ENCODE results near the gene PXYLP1.

The PXYLP1 gene

GRCh38 chr3:141249041-141249440, 17.4 kb downstream of the PXYLP1 start:
- H3K27me3 ChIP-seq (ENCODE audit: insufficient read depth, poor library complexity, severe bottlenecking) = no peaks in the 10 kb centered on the region
- TF ChIP-seq GABPA (IDR thresholded peaks at IDR 0.05; ENCODE audit: low read depth) = no peak
- TF ChIP-seq SPI1 (IDR thresholded peaks at IDR 0.05; ENCODE audit: borderline replicate concordance, low read depth) = no peak
- TF ChIP-seq, protein P1, sequence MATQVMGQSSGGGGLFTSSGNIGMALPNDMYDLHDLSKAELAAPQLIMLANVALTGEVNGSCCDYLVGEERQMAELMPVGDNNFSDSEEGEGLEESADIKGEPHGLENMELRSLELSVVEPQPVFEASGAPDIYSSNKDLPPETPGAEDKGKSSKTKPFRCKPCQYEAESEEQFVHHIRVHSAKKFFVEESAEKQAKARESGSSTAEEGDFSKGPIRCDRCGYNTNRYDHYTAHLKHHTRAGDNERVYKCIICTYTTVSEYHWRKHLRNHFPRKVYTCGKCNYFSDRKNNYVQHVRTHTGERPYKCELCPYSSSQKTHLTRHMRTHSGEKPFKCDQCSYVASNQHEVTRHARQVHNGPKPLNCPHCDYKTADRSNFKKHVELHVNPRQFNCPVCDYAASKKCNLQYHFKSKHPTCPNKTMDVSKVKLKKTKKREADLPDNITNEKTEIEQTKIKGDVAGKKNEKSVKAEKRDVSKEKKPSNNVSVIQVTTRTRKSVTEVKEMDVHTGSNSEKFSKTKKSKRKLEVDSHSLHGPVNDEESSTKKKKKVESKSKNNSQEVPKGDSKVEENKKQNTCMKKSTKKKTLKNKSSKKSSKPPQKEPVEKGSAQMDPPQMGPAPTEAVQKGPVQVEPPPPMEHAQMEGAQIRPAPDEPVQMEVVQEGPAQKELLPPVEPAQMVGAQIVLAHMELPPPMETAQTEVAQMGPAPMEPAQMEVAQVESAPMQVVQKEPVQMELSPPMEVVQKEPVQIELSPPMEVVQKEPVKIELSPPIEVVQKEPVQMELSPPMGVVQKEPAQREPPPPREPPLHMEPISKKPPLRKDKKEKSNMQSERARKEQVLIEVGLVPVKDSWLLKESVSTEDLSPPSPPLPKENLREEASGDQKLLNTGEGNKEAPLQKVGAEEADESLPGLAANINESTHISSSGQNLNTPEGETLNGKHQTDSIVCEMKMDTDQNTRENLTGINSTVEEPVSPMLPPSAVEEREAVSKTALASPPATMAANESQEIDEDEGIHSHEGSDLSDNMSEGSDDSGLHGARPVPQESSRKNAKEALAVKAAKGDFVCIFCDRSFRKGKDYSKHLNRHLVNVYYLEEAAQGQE (IDR thresholded peaks at IDR 0.05; ENCODE audit: insufficient replicate concordance, low read depth) = no peak
- no peak for TF ChIP-seq POLR2AphosphoS5 (IDR thresholded peaks at IDR 0.05; ENCODE audit: low read depth)
- TF ChIP-seq CTCF (IDR thresholded peaks at IDR 0.05; ENCODE audit: insufficient read depth, low read length) = no peak
- no peak overlapping the region for H3K4me3 ChIP-seq (replicated peaks; ENCODE audit: insufficient read depth, low read length)
- no peak overlapping the region for H3K27ac ChIP-seq (replicated peaks)
- DNase-seq (ENCODE audit: low read depth in 1 of 2, low spot score in 1 of 2) = no peak

- H3K27ac ChIP-seq (replicated peaks) = no peak overlapping the region
- H3K4me3 ChIP-seq (replicated peaks; ENCODE audit: insufficient read depth, low read length) = no peak overlapping the region
- H3K27me3 ChIP-seq (ENCODE audit: insufficient read depth, poor library complexity, severe bottlenecking) = no peaks in the 10 kb centered on the region
- DNase-seq (ENCODE audit: low read depth in 1 of 2, low spot score in 1 of 2) = no peak
- TF ChIP-seq POLR2AphosphoS5 (IDR thresholded peaks at IDR 0.05; ENCODE audit: low read depth) = no peak
- TF ChIP-seq, protein P1 (IDR thresholded peaks at IDR 0.05; ENCODE audit: insufficient replicate concordance, low read depth) = no peak
- no peak for TF ChIP-seq SPI1 (IDR thresholded peaks at IDR 0.05; ENCODE audit: borderline replicate concordance, low read depth)
- no peak for TF ChIP-seq CTCF (IDR thresholded peaks at IDR 0.05; ENCODE audit: insufficient read depth, low read length)
- TF ChIP-seq GABPA (IDR thresholded peaks at IDR 0.05; ENCODE audit: low read depth) = no peak
Measured at GRCh38 chr3:141250342-141250741, 18.7 kb downstream of the PXYLP1 start.

DNA sequence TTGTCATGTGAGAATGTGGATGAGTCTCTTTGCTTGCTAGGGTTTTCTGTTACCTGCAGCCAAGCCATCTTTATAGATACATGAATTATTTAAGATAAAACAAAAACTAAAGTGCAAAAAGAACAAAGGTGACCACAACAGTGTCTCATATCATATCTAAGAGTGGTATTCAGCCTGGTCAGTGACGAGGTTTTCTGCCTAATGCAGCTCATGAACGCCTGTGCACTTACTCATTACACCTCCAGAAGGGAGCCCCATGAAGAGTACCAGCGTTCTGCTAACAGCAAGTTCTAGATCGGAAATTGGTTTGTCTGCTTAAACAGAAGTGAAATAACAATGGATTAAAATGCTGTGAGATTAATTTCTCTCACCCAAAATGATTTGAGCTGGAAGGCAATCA, 19.2 kb downstream of the PXYLP1 start:
- H3K4me3 ChIP-seq (replicated peaks; ENCODE audit: insufficient read depth, low read length) = no peak overlapping the region
- no peak for DNase-seq (ENCODE audit: low read depth in 1 of 2, low spot score in 1 of 2)
- no peak for TF ChIP-seq GABPA (IDR thresholded peaks at IDR 0.05; ENCODE audit: low read depth)
- TF ChIP-seq, protein P1 (IDR thresholded peaks at IDR 0.05; ENCODE audit: insufficient replicate concordance, low read depth) = no peak
- no peak overlapping the region for H3K27ac ChIP-seq (replicated peaks)
- no peaks in the 10 kb centered on the region for H3K27me3 ChIP-seq (ENCODE audit: insufficient read depth, poor library complexity, severe bottlenecking)

GRCh38 chr3:141253326-141253725, 21.7 kb downstream of the PXYLP1 start:
- H3K27me3 ChIP-seq (ENCODE audit: insufficient read depth, poor library complexity, severe bottlenecking) = no peaks in the 10 kb centered on the region
- no peak overlapping the region for H3K4me3 ChIP-seq (replicated peaks; ENCODE audit: insufficient read depth, low read length)
- DNase-seq (ENCODE audit: low read depth in 1 of 2, low spot score in 1 of 2) = no peak
- no peak for TF ChIP-seq POLR2AphosphoS5 (IDR thresholded peaks at IDR 0.05; ENCODE audit: low read depth)
- no peak for TF ChIP-seq CTCF (IDR thresholded peaks at IDR 0.05; ENCODE audit: insufficient read depth, low read length)
- no peak for TF ChIP-seq SPI1 (IDR thresholded peaks at IDR 0.05; ENCODE audit: borderline replicate concordance, low read depth)
- no peak for TF ChIP-seq GABPA (IDR thresholded peaks at IDR 0.05; ENCODE audit: low read depth)
- H3K27ac ChIP-seq (replicated peaks) = no peak overlapping the region
